Gastrocnemius medialis (tissue), 4 donors: ENCODE data around the gene TTLL5.

ENCODE experiments used
- CTCF ChIP-seq, 5 experiments: fragments of 450-650 bp in 3 of 5; fragments of 200-600 bp in 2 of 5; sonication (generic) in 2 of 5; IDR thresholded peaks in 4 of 5; conservative IDR thresholded peaks in 1 of 5; 1 replicate in 4 of 5; 2 replicates in 1 of 5; pipeline ENCODE4 v1.5.1; 2016 to 2019; ENCODE audit warnings: antibody characterized with exemption in 5 of 5, mild to moderate bottlenecking in 3 of 5, moderate library complexity in 3 of 5
- POLR2A ChIP-seq, 2 donors: fragments of 450-650 bp; IDR thresholded peaks; one replicate each; pipeline ENCODE4 v1.6.1; 2017; ENCODE audit warnings: antibody characterized with exemption in 2 of 2, mild to moderate bottlenecking in 2 of 2, moderate library complexity in 2 of 2

- TF ChIP-seq CTCF (IDR thresholded peaks at IDR 0.05 in 4 of 5, conservative IDR thresholded peaks at IDR 0.05 in 1 of 5) = no peak
- TF ChIP-seq POLR2A (IDR thresholded peaks at IDR 0.05) = no peak
Observed at GRCh38 chr14:75653563-75653962, 7.5 kb upstream of the TTLL5 start.
